Activated T-helper 17 cell treated with anti-CD3 and anti-CD28 coated beads, Interleukin-2, amount 50 U/mL, for 72 hours (primary cell): ENCODE data around the gene SNX21. TPM values are rescaled to one million over a fixed set of nuclear protein-coding genes. Genes with fewer than 3 reads are reported as not detected.

Source experiments
- ATAC-seq: fragments of 150-1000 bp; cut with Tn5 transposase; replicated peaks from 2 replicates; pipeline ENCODE4 v1.10.0; 2021; ENCODE audit warnings: mild to moderate bottlenecking, moderate library complexity
- H3K27ac Mint-ChIP-seq: one replicate; pipeline ENCODE4 v1.8.0; 2022; ENCODE audit warnings: mixed read lengths
- H3K27me3 Mint-ChIP-seq: one replicate; pipeline ENCODE4 v1.8.0; 2022; ENCODE audit warnings: mixed read lengths
- H3K36me3 Mint-ChIP-seq: one replicate; pipeline ENCODE4 v1.8.0; 2022; ENCODE audit warnings: low read depth, mild to moderate bottlenecking, mixed read lengths
- H3K4me1 Mint-ChIP-seq: one replicate; pipeline ENCODE4 v1.8.0; 2022; ENCODE audit warnings: mixed read lengths
- H3K4me3 Mint-ChIP-seq: one replicate; pipeline ENCODE4 v1.8.0; 2022; ENCODE audit warnings: mild to moderate bottlenecking, mixed read lengths
- H3K9me3 Mint-ChIP-seq: one replicate; pipeline ENCODE4 v1.8.0; 2022; ENCODE audit warnings: mixed read lengths
- total RNA-seq, 2 donors: library from RNA; stranded (reverse); gene quantifications; one replicate each; pipeline ENCODE4 v1.2.3, GENCODE V29; 2022

SNX21 gene
- total RNA-seq, 2 donors from 2014 or later: 2.2 to 2.6 TPM

DNA sequence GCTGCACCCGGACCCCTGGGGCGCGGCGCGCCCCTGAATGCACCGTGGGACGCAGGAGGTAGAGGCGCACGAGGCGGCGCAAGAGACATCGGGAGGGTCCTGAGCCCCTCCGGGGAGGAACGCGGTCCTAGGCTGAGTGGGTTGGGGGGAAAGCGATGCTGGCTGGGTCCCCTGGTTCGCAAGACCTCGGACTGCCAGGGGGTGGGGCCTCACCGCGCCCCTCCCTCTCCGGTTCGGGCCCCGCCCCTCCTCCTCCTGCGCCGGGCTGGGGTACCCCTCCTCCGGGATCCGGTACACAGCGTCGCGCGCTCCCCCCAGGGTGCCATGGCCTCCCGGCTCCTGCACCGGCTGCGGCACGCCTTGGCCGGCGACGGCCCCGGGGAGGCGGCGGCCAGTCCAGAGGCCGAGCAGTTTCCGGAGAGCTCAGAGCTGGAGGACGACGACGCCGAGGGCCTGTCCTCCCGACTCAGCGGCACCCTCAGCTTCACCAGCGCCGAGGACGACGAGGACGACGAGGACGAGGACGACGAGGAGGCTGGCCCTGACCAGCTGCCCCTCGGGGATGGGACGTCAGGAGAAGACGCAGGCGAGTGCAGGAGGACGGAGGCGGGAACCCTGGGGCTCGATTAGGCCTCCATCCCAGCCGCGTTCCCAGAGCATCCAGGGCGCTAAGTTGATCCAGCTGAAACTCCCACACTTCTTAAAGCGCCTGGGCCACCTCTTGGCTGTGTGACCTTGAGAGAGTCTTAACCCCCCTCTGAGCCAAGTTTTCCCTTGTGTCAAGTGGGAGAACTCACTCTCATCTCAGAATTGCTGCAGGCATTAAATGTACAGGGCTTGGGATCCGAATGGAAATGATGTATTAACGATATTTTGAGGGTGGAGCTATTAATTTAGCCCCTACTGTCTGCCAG lies 541 bp downstream of the SNX21 start:
- H3K36me3 Mint-ChIP-seq: no peaks in the 10 kb centered on the region
- H3K9me3 Mint-ChIP-seq: no peaks in the 10 kb centered on the region
- ATAC-seq: peak; percentile 89
- H3K27me3 Mint-ChIP-seq: no peaks in the 10 kb centered on the region
- H3K4me1 Mint-ChIP-seq: peaks cover 7% of the 10 kb centered on the region
- H3K4me3 Mint-ChIP-seq: peak overlapping the region; percentile 84
- H3K27ac Mint-ChIP-seq: no peak overlapping the region

- Mint-ChIP-seq H3K4me1 (peaks cover 7% of the 10 kb centered on the region), H3K36me3 (no peaks in the 10 kb centered on the region), H3K9me3 (no peaks in the 10 kb centered on the region), H3K4me3 (peak overlapping the region; percentile 43), H3K27me3 (no peaks in the 10 kb centered on the region), H3K27ac (no peak overlapping the region)
- no peak for ATAC-seq
Measured at GRCh38 chr20:45834797-45835161, 1.2 kb downstream of the SNX21 start.

GRCh38 chr20:45835329-45835765 lies 1.7 kb downstream of the SNX21 start:
- Mint-ChIP-seq H3K4me1 (peaks cover 7% of the 10 kb centered on the region), H3K27ac (no peak overlapping the region)

GRCh38 chr20:45835825-45836224 lies 2.2 kb downstream of the SNX21 start:
- H3K4me3 Mint-ChIP-seq: no peak overlapping the region
- ATAC-seq: no peak
- no peaks in the 10 kb centered on the region for H3K36me3 Mint-ChIP-seq
- H3K4me1 Mint-ChIP-seq: peaks cover 7% of the 10 kb centered on the region
- no peaks in the 10 kb centered on the region for H3K9me3 Mint-ChIP-seq
- no peak overlapping the region for H3K27ac Mint-ChIP-seq
- no peaks in the 10 kb centered on the region for H3K27me3 Mint-ChIP-seq

More at GRCh38 chr20:45835329-45835765, 1.7 kb downstream of the SNX21 start:
- Mint-ChIP-seq H3K36me3 (no peaks in the 10 kb centered on the region), H3K27me3 (no peaks in the 10 kb centered on the region), H3K9me3 (no peaks in the 10 kb centered on the region), H3K4me3 (no peak overlapping the region)
- no peak for ATAC-seq

GRCh38 chr20:45836841-45837240 lies 3.2 kb downstream of the SNX21 start:
- no peak overlapping the region for H3K27ac Mint-ChIP-seq
- H3K9me3 Mint-ChIP-seq: no peaks in the 10 kb centered on the region
- H3K27me3 Mint-ChIP-seq: no peaks in the 10 kb centered on the region
- no peak for ATAC-seq
- H3K36me3 Mint-ChIP-seq: no peaks in the 10 kb centered on the region
- no peak overlapping the region for H3K4me3 Mint-ChIP-seq
- peaks cover 7% of the 10 kb centered on the region for H3K4me1 Mint-ChIP-seq

- no peak overlapping the region for H3K27ac Mint-ChIP-seq
- ATAC-seq: no peak
Measured at GRCh38 chr20:45840700-45841198, 7.2 kb downstream of the SNX21 start.

DNA sequence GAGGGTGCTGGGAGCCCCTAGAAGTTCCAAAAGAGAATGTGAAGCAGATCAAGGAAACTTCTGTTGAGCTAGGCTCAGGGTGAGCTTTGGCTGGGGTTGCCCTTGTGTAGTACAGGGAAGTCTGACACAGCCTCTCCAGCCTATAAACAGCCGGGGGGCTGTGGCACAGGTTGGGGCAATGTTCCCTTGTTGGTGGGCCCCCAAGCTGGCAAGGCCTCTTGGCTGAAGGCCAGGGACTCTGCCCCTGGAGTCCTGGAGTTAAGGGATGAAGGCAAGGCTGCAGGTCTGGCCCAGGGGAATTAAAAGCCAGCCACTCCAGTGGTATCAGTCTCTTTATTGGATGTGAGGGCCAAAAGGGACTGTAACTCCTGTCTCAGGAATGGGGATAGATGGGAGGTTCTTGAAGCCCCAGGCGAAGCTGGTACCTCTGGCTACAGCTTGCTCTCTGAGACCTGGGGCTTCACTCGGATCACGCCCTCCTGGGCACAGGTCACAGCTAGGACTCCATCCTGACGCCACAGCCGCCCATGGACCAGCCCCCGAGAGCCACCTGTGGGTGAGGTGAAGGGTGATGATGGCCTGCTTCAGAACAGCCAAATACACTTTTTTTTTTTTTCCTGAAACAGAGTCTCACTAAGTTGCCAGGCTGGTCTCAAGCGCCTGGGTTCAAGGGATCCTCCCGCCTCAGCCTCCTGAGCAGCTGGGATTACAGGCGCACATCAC lies 8.0 kb downstream of the SNX21 start:
- H3K4me1 Mint-ChIP-seq: no peaks in the 10 kb centered on the region
- H3K36me3 Mint-ChIP-seq: peaks cover 38% of the 10 kb centered on the region
- H3K4me3 Mint-ChIP-seq: no peak overlapping the region
- no peaks in the 10 kb centered on the region for H3K9me3 Mint-ChIP-seq
- no peak overlapping the region for H3K27ac Mint-ChIP-seq
- no peak for ATAC-seq
- H3K27me3 Mint-ChIP-seq: no peaks in the 10 kb centered on the region

More at GRCh38 chr20:45840700-45841198, 7.2 kb downstream of the SNX21 start:
- no peaks in the 10 kb centered on the region for H3K27me3 Mint-ChIP-seq
- H3K9me3 Mint-ChIP-seq: no peaks in the 10 kb centered on the region
- H3K36me3 Mint-ChIP-seq: peaks cover 30% of the 10 kb centered on the region
- no peak overlapping the region for H3K4me3 Mint-ChIP-seq
- no peaks in the 10 kb centered on the region for H3K4me1 Mint-ChIP-seq

DNA sequence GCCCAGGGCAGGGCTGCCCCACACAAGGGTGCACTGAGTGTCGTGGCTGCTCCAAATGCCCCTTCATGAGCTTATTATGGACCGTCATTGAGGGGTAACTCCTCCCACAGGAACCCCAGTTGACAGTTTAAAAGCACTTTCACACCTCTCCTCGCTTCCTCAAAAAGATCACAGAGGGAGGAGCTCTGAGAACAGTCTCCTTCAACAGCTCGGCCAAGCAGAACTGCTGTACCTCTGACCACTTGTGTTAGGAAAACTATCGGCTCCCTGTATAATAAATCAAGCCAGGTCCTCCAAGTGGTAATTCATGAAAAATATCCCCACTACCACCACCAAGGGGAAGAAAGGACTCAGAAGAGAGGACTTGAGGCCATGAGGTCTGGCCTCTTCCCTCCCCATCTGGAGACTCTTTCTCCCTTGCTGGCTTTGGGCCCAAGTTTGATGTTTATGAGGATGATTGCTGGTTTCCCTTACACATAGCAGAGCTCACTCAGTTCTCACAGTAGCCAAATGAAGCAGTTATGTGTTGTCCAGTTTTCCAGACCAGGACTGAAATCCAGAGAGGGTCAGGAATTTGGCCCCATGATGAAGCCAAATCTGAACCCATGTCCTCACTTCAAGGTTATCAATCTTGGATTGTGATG lies 8.7 kb downstream of the SNX21 start:
- Mint-ChIP-seq H3K27ac (no peak overlapping the region), H3K4me3 (no peak overlapping the region), H3K27me3 (no peaks in the 10 kb centered on the region), H3K4me1 (no peaks in the 10 kb centered on the region), H3K36me3 (peaks cover 45% of the 10 kb centered on the region), H3K9me3 (no peaks in the 10 kb centered on the region)
- no peak for ATAC-seq

GRCh38 chr20:45843506-45843905 lies 9.9 kb downstream of the SNX21 start:
- H3K36me3 Mint-ChIP-seq: peaks cover 53% of the 10 kb centered on the region
- no peak for ATAC-seq
- H3K4me3 Mint-ChIP-seq: no peak overlapping the region
- no peak overlapping the region for H3K27ac Mint-ChIP-seq
- H3K4me1 Mint-ChIP-seq: no peaks in the 10 kb centered on the region
- no peaks in the 10 kb centered on the region for H3K27me3 Mint-ChIP-seq
- no peaks in the 10 kb centered on the region for H3K9me3 Mint-ChIP-seq

DNA sequence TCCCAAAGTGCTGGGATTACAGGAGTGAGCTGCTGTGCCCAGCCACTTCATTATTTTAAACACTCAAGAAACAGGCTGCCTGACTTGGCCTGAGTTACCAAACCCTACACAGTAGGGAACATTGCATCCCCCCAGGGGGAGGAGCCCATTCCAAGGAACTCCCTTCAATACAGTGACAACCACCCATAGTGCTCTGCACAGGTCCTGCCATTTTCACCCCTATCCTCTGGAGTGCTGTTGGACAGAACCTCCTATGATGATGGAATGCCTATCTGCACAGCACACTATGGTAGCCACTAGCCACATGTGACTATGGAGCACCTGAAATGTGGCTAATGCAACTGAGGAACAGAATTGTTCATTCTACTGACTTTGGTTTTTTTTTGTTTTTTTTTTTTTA lies 11.9 kb downstream of the SNX21 start:
- no peak overlapping the region for H3K4me3 Mint-ChIP-seq
- no peaks in the 10 kb centered on the region for H3K27me3 Mint-ChIP-seq
- no peaks in the 10 kb centered on the region for H3K4me1 Mint-ChIP-seq
- ATAC-seq: no peak
- no peak overlapping the region for H3K27ac Mint-ChIP-seq
- peaks cover 61% of the 10 kb centered on the region for H3K36me3 Mint-ChIP-seq
- no peaks in the 10 kb centered on the region for H3K9me3 Mint-ChIP-seq

DNA sequence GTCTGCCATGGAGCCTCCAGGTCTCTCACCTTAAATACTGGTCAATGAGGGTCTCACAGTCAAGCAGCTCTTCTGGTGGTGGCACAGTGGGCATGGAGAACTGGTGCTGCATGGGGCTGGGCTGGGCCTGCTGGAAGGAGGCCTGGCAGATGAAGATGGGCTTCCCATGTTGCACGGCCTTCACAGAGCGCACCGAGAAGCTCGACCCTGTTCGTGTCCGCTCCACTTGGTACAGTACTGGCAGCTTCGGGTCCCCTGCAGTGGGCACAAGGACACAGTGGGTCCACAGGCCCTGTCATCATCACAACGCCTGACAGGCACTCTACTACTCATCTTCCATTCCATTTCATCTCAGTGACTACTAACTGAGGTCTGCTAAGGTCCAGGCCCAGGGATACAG lies 14.8 kb downstream of the SNX21 start:
- Mint-ChIP-seq H3K4me3 (no peak overlapping the region), H3K27ac (peak overlapping the region; percentile 54), H3K9me3 (no peaks in the 10 kb centered on the region), H3K27me3 (no peaks in the 10 kb centered on the region), H3K4me1 (no peaks in the 10 kb centered on the region), H3K36me3 (peaks cover 76% of the 10 kb centered on the region)
- ATAC-seq: no peak

DNA sequence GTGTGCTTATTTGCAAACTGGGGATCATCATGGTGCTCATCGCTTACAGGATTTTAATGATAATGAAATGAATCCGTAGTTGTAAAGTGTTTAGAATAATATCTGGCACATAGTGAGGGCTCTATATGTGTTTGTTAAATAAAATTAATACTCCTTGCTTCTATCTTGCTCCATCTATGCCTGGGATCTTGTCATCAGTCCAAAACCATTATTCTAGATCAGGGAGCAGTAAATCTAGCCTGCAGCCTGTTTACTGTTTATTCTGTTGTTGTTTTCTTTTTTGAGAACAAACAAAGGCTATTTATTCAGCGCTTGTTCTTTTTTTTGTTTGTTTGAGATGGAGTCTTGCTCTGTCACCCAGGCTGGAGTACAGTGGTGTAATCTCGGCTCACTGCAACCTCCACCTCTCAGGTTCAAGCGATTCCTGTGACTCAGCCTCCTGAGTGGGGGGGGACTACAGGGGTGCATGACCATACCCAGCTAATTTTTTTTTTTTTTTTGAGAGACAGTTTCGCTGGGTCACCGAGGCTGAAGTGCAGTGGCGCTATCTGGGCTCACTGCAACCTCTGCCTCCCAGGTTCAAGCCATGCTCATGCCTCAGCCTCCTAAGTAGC lies 15.5 kb downstream of the SNX21 start:
- Mint-ChIP-seq H3K27me3 (no peaks in the 10 kb centered on the region), H3K9me3 (no peaks in the 10 kb centered on the region), H3K4me3 (no peak overlapping the region), H3K36me3 (peaks cover 76% of the 10 kb centered on the region), H3K27ac (peak overlapping the region; percentile 54), H3K4me1 (no peaks in the 10 kb centered on the region)
- ATAC-seq: no peak

- no peaks in the 10 kb centered on the region for H3K9me3 Mint-ChIP-seq
- H3K4me3 Mint-ChIP-seq: no peak overlapping the region
- H3K36me3 Mint-ChIP-seq: peaks cover 65% of the 10 kb centered on the region
- H3K27me3 Mint-ChIP-seq: no peaks in the 10 kb centered on the region
- peak overlapping the region; percentile 53 for H3K27ac Mint-ChIP-seq
- no peaks in the 10 kb centered on the region for H3K4me1 Mint-ChIP-seq
- ATAC-seq: no peak
Measured at GRCh38 chr20:45850238-45850637, 16.6 kb downstream of the SNX21 start.

GRCh38 chr20:45850926-45851325 lies 17.3 kb downstream of the SNX21 start:
- no peak for ATAC-seq
- H3K9me3 Mint-ChIP-seq: no peaks in the 10 kb centered on the region
- H3K4me3 Mint-ChIP-seq: no peak overlapping the region

More at GRCh38 chr20:45850926-45851325, 17.3 kb downstream of the SNX21 start:
- Mint-ChIP-seq H3K4me1 (no peaks in the 10 kb centered on the region), H3K27ac (no peak overlapping the region), H3K36me3 (peaks cover 59% of the 10 kb centered on the region), H3K27me3 (no peaks in the 10 kb centered on the region)
